ENCODE results near the gene POMZP3.
"Not testable (repeated sequence)": the region's sequence is repeated elsewhere in the genome, so short reads cannot be mapped to it uniquely, and the experiment has no call there.

Gene POMZP3

DNA sequence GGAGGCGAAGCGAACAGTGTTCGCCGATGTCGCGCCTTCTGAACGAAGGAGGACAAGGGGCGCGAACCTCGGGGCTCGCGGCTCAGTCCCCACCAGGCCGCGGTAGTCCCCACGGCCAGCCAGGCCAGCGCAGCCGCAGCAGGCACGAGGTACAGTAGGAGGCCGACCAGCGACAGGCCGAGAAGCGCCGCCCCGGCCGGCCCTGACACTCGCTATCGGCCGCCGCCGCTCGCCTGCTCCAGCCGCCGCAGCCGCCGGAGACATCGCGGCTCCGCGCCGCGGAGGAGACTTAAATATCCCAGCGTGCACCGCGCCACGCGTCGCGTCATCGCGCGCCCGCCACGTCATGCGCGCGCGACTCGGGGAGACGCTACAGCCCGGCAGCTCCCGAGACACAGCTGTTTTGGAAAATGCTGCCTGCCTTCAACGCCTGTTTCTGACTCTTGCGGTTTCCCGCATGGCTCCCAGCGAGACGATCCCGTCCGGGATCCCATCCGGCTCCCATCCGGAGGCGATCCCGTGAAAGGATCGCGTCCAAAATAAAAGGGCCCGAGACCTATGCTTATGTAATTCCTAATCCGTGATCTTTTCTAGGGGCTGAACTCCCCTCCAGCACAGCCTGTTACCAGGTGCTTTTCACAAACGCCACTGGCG lies at the start of gene POMZP3:
TSS of gene POMZP3 (minus strand) at position 291 of the 654 bp plus-strand sequence. CDS start 1,215 bp downstream, outside the sequence.
- DNase-seq (ENCODE audit: low read depth in 2 of 2): peak in 1 of 2 donors; percentile 10

DNA sequence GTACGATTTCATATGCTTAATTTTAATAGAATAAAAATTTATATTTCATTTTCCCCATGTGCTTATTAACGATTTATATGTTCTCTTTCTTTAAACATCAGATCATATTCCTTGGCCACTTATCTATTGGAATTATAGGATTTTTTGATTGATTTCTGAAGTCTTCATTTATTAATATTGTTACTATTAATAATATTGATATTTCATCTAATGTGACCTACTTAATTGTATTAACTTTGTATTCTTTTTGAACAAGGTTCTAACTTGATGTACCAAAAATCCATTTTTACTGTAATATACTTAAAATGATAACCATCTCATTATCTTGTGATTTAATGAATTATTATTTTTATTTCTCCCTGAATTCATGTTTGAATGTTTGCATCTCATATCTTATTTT lies 48.7 kb upstream of the POMZP3 start:
- not testable (repeated sequence) for DNase-seq (ENCODE audit: low read depth in 2 of 2)

DNA sequence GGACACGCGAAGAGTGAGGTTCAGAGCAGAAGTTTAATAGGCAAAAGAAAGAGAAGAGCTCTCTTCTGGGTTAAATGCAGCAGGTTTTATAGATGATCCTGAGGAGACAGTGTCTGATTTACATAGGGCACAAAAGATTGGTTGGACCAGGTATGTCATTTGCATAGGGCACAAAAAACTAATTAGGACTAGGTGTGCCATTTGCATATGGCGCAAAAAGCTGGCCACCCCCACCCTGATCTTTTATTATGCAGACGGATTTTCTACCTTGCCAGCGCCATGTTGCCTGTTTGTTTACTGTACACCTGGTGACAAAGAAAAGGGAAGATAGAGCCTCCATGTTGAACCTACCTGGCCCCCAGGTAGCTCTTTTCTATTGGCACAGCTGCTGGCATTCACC lies 46.3 kb upstream of the POMZP3 start:
- DNase-seq (ENCODE audit: low read depth in 2 of 2): not testable (repeated sequence)

DNA sequence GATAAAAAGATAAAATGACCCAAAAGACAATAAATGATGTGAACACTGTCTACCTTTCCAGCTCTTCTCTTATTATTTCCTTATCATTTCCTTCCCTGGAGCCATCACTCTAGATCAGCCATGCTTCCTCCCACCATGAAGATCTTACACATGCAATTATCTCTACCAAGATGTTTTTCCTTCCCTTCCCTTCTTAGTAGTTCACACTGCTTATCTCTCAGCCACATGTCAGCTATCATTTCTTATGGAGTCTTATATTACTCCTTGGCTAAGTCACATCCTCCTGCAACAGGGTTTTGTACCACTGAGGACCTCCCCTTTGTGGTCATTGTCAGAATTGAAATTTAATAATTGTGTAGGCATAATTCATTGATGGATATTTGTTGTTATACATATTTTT lies 32.1 kb upstream of the POMZP3 start:
- not testable (repeated sequence) for DNase-seq (ENCODE audit: low read depth in 2 of 2)

DNA sequence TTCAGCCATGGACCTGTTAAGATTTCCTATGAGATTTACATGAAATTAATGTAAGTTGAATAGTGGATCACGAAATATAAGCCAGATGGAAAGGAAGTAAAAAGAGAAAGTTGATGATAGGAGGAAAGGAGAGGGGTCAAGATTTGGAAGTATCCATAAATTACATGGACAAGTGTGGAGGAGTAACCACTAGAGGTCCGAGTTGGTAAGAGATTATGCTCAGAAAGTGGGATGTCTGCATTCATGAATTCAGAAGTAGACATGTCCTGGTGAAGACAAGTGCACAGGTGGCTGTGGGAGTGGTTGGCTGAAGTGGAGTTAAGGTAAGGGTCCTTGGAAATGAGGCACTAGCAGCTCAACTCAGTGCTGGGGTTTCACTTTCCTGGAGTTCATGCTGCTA lies 29.3 kb upstream of the POMZP3 start:
- DNase-seq (ENCODE audit: low read depth in 2 of 2): not testable (repeated sequence)

DNA sequence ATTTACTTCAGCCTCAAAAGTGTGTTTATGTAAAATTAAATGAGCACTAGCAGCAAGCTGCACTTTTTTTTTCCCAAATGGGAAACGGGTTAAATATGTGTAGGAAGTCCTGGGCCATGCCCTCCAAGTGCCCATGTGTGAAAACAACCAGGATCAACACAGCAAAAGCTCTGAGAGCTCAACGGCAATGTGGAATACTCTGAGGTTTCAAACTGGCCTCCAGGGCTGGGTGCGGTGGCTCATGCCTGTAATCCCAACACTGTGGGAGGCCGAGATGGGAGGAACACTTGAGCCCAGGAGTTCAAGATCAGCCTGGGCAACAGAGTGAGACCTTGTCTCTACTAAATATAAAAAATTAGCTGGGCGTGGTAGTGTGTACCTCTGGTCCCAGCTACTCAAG lies 15.5 kb upstream of the POMZP3 start:
- not testable (repeated sequence) for DNase-seq (ENCODE audit: low read depth in 2 of 2)

DNA sequence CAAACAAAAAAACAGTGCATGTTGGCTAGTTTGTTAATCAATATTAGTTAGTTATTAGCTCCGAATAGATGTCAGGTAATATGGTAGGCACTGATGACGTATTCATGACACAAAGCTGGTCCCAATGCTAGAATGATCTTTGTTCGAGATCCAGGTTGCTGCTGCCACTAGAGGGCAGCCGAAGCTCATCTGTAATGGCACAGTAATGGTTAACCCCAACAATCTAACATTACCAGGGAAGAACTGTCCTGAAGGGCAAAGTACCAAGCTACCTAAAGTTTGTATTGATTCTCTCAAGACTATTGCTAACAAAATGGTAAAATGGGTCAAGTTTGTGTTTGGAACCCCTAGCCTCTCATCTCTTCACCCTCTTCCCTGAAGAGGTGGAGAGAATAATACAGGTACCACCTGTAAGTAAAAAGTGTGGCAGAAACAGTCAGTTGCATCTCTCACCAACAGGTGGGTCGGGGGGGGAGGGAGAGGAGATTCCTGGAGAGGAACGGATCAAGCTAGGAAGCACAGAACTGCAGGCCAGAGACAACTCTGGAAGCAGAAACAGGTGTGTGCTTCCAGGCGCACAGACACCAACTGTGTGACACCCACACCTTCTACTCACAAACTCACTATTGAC lies 10.1 kb upstream of the POMZP3 start:
- not testable (repeated sequence) for DNase-seq (ENCODE audit: low read depth in 2 of 2)

DNA sequence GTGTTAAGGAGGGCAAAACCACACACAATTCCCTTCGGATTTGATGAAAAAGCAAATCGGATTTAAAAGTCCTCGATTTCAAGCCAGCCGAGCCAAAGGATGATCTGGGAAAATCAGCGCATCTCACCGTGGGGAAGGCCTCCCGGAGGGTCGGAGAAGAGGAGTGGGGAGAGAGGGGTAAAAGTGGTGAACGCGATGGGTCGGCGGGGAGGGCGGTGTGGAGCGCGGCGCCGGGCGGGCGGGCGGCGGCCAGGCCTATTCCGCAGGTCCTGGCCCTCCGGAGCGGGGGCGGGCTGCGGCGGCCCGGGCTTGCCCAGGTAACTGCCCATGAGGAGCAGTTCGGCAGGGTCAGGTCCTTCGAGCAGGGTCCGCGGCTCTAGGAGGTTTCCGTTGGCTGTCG lies 498 bp downstream of the POMZP3 start:
- not testable (repeated sequence) for DNase-seq (ENCODE audit: low read depth in 2 of 2)

DNA sequence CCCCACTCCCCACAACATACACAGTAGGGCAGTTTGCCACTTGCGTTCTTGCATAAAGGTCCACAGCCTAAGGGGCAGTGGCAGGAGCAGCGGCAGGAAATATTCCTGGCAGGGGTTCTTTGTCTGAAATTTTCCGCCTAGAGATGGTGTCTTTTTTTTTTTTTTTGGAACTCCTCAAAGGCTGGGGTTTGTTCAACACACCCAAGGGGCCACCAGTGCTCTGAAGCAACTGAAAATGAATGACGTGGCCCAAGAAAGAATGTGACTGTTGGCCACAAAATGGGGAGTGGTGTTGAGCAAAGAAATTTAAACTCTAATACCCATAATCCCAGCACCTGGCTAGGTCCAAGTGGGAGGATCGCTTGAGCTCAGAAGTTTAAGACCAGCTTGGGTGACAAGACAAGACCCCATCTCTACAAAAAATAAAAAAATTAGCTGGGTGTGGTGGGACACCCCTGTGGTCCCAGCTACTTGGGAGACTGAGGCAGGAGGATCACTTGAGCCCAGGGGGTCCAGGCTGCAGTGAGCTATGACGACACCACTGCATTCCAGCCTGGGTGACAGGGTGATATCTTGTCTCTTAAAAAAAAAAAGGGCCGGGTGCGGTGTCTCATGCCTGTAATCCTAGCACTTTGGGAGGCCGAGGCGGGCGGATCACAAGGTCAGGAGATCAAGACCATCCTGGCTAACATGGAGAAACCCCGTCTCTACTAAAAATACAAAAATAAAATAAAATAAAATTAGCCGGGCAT lies 7.5 kb downstream of the POMZP3 start:
- not testable (repeated sequence) for DNase-seq (ENCODE audit: low read depth in 2 of 2)

DNA sequence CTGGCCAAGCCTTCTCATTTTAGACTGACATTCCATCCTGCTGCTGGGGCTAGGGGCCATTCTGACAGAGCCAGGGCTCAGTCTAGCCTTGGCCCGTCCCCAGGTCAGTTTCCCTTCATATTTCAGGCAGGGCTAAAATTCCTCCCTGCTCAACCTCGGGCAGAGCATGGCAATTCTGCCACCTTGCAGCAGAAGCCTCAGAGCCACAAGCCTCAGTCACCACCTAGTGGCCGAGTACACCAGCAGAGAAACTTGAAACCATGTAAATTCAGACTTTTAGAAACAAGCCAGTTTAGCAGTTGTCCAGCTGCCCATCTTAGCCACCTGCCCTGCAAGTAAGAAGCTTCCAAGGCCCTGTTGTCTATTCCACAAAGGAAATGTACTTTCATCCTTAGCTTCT lies 13.3 kb downstream of the POMZP3 start:
- DNase-seq (ENCODE audit: low read depth in 2 of 2): not testable (repeated sequence)

DNA sequence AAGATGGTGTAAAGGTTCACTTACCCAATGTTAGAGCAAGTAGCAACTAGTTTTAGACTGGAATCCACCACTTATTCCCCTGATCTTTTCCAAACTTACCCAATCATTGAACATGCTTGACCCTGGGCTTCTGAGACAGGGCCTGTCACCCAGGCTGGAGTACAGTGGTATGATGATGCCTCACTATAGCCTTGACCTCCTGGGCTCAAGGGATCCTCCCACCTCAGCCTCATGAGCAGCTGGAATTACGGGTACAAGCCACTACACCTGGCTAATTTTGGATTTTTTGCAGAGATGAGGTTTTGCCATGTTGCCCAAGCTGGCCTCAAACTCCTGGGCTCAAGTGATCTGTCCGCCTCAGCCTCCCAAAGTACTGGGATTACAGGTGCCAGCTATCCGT lies 14.8 kb downstream of the POMZP3 start:
- not testable (repeated sequence) for DNase-seq (ENCODE audit: low read depth in 2 of 2)

DNA sequence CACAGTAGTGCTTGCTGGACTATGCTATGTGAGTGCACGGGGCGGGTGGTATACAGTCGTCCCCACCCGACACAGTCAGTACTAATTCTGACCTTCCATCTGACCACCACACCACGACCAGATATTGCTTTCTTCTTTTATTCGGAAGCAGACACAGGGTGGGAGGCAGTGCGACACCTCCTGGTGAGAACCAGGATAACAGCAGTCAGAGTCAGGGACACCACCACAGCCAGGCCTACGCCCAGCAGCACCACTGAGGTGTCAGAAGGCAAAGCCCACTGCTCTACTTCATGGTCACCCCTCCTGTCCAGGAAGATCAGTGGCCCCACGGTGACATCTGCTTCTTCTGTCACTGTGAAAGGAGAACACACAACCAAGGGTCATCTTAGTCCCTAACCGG lies 17.2 kb downstream of the POMZP3 start:
- not testable (repeated sequence) for DNase-seq (ENCODE audit: low read depth in 2 of 2)

DNA sequence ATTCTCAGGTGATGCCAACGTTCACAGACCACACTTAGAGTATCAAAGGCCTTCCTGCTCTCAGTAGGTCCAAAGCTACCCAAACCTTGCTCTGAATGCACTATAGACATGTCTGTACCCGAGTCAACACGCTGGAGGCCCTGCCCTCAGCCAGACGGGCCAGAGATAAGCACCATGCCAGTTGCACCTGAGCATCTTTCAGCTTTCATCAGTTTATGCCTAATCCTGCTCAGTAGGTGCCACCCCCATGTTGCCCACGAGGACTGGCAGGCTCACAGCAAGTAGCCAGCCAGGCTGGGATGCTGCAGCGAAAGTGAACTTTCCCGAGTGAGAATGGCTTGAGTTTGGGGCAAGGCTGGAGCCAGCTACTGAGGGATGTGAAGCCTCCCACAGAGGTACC lies 18.6 kb downstream of the POMZP3 start:
- not testable (repeated sequence) for DNase-seq (ENCODE audit: low read depth in 2 of 2)

DNA sequence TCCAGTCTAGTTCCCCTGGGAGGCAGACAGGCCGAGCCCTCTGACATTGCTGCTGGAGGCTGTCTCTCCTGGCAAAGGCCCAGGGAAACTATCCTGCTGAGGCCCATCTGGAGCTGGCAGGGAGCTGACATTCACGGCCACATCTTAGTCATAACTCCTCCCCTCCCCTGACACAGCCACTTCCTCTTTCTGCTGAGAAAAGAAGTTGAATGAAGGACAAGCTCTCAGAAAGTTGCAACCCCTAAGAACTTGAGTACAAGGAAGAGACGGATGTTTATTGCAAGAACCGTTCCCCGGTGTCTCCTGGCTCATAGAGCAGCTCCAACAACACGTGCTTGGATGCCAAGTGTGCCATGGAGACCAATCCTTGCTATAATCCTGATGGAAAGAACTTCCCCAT lies 21.1 kb downstream of the POMZP3 start:
- DNase-seq (ENCODE audit: low read depth in 2 of 2): peak in 1 of 2 donors; percentile 34

DNA sequence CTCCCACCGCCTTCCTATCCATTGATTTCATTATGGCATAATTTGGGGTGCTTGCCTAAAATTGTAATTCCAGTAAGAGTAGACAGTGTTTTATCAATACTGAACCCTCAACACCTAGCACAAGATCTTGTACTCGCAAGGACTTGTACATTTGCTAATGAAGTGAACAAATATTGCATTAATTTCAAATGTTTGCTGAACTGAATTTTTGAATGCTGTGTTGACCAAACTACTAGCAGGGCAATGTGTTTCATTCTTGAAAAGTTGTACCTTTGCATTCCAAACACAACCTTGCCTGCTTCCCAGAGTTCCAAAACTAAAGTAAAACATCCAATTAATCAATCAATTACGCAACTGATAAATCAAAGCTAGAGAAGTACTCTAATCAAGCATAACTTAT lies 26.4 kb downstream of the POMZP3 start:
- DNase-seq (ENCODE audit: low read depth in 2 of 2): not testable (repeated sequence)

DNA sequence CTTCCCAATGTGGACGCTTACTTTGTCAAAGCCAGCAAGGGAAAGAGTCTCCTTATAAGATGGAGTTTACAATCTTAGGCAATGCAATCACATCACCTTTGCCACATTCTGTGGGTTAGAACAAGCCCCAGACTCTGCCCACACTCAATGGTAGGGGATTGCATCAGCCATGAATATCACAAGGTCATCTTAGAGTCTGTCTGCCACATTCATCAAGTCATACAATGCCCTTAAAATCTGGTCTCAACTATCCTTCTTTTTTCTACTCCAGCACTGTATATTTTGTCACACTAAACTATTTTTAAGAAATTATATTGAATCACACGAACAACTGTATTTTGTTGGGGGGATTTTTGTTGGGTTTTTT lies 27.0 kb downstream of the POMZP3 start:
- DNase-seq (ENCODE audit: low read depth in 2 of 2): not testable (repeated sequence)

DNA sequence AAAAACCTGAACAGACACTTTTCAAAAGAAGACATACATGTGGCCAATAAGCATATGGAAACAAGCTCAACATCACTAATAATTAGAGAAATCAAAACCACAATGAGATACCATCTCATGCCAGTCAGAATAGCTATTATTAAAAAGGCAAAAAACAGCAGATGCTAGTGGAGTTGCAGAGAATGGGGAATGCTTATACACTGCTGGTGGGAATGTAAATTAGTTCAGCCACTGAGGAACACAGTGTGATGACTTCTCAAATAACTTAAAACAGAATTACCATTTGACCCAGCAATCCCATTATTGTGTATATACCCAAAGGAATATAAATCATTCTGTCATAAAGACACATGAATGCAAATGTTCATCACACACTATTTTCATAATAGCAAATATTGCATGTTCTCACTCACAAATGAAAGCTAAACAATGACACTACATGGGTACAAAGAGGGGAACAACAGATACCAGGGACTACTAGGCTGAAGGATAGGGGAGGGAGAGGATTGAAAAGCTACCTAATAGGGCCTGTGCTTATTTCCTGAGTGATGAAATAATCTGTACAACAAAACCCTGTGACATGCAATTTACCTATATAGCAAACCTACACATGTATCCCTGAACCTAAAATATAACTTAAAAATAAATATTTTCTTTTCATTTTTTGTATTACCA lies 28.4 kb downstream of the POMZP3 start:
- not testable (repeated sequence) for DNase-seq (ENCODE audit: low read depth in 2 of 2)

DNA sequence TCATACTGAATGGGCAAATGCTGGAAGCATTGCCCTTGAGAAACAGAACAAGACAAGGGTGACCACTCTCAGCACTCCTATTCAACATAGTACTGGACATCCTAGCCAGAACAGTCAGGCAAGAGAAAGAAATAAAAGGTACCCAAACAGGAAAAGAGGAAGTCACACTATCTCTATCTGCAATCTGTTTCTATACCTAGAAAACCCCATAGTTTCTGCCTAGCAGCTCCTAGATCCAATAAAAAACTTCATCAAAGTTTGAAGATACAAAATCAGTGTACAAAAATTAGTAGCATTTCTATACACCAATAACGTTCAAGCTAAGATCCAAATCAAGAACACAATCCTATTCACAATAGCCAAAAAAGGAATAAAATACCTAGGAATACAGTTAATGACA lies 29.8 kb downstream of the POMZP3 start:
- DNase-seq (ENCODE audit: low read depth in 2 of 2): not testable (repeated sequence)

DNA sequence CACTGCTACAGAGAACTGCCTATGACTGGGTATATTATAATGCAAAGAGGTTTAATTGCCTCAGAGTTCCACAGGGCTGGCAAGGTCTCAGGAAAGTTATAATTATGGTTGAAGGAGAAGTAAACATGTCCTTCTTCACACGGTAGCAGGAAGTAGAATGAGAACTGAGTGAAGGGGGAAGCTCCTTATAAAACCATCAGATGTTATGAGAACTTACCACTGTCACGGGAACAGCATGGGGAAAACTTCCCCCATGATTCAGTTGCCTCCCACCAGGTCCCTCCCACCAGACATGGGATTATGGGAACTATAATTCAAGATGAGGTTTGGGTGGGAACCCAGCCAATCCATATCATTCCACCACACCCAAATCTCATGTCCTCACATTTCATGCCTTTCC lies 34.4 kb downstream of the POMZP3 start:
- not testable (repeated sequence) for DNase-seq (ENCODE audit: low read depth in 2 of 2)

DNA sequence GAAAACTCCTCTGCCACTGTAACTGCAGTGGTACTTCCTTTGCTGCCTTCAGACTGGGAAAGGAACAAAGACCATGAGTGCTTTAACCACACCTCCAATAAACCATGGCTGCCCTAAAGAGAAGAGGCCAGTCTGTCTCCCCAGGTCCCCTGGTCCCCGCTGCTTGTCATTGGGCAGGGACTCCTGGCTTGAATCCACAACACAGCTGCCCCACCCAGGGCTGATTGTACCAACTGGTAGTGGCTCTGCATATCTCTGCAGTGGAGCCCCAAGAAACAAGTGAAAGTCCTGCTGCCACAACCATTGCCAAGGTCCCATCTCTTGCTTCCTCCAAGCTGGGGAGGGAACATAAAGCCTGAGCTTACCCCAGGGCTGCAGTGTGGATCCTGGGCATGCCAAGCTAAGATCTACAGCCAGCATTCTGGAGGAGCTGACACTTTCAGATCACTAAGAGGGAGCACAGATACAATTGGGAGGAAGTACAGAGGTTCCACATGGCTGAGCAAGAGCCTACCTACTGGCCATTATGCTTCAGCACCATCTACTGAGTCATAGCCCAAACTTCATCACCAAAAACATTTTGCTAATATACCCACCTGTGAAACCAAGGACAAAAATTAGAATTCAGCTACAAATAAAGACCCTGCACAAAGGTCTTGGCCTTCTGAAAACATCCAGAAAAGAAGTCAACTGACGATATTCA lies 35.3 kb downstream of the POMZP3 start:
- DNase-seq (ENCODE audit: low read depth in 2 of 2): not testable (repeated sequence)

DNA sequence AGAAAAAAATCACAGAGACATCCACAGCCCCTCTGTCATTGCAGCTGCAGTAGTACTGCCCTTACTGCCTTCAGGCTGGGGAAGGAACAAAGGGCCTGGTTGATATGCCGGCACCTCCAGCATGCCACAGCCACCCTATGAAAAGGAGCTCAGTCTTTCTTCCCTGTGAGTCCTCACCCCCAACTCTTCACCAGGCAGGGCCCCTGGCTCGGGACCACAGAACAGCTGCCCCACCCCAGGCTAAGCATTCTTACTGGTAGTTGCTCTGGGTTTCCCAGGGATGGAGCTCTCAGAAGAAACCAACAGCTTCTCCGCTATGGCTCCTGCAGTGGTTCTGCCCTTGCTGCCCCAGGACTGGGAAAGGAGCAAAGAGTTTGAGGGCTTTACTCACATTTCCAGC lies 36.0 kb downstream of the POMZP3 start:
- not testable (repeated sequence) for DNase-seq (ENCODE audit: low read depth in 2 of 2)

DNA sequence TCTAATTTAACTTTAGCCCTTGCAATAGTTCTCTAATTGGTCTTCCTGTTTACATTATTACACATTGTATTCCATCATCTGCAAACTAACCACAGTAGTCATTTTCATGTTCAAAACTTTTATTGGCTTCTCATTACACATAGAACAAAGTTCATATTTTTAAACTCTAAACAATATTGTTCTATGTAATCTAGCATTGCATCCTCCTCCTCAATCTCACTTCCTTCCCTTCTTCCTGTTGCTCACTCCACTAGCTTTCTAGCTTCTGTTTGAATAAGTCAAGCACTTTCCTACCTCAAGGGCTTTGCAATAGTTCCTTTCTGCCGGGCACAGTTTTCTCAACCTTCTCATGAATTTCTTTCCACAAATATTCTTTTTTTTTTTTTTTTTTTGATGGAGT lies 38.5 kb downstream of the POMZP3 start:
- not testable (repeated sequence) for DNase-seq (ENCODE audit: low read depth in 2 of 2)

Data from stimulated activated CD8-positive, alpha-beta memory T cell treated with anti-CD3 and anti-CD28 coated beads, Interleukin-7, amount 100 ng/mL, for 1 hour (primary cell).